Ishikawa (cell line): ENCODE results near the gene STRN4.

Experiments used
- CREB1 ChIP-seq: IDR thresholded peaks from 2 replicates; pipeline ENCODE4 v1.6.1; 2012; ENCODE audit warnings: low read depth
- EGR1 ChIP-seq: IDR thresholded peaks from 2 replicates; pipeline ENCODE4 v1.6.1; 2012
- EP300 ChIP-seq: IDR thresholded peaks from 2 replicates; pipeline ENCODE4 v1.6.1; 2012; ENCODE audit warnings: borderline replicate concordance
- NFIC ChIP-seq: IDR thresholded peaks from 2 replicates; pipeline ENCODE4 v1.6.1; 2012
- USF1 ChIP-seq: IDR thresholded peaks from 2 replicates; pipeline ENCODE4 v1.6.1; 2012
- YY1 ChIP-seq: IDR thresholded peaks from 2 replicates; pipeline ENCODE4 v1.6.1; 2012; ENCODE audit warnings: low read depth

DNA sequence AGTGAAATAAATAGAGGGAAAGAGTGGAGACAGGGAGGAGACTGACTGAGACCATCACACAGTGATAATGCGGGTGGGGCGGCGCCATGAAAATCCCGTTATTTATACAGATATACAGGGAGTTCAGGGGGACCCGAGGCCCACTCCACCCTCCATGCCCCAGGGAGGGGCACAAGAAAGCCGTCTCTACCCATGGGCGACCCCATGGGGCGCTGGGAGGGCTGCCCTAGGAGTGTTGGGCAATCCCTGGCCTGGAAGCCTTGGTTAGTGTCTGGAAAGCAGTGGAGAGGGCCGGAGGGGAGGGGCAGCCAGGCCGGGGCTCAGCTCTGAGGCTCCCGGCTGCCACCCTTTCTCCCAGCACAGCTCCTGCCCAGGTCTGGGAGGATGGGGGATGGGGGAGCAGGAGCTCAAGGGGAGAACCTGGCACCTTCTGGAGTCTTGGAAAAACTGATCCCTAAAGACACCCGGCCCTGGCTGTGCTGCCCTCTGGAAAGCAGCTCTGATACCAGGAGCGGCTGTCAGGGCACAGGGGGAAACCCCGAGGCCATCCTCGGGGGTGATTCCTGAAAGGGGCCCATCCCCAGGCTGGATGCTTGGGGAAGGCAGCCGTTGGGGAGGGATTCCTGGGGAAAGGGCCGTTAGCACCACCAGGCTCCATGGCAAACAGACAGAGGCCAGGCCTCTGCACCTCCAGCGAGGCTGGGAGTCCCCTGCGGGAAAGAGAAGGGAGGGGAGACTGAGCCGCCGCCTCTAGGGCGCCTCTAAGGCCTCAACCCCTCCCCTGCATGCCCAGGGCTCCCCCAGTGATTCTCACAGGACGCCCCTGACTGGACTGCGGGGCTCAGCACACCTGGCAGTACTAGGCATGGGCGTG, 26.4 kb downstream of the STRN4 start:
- TF ChIP-seq EGR1 (no peak), YY1 (no peak), USF1 (no peak), EP300 (no peak), CREB1 (no peak), NFIC (no peak)
